HG03139 (cell line): ENCODE data around the gene ZNF750.
"Not testable (repeated sequence)": the region's sequence is repeated elsewhere in the genome, so short reads cannot be mapped to it uniquely, and the experiment has no call there.

Experiments
- ATAC-seq: cut with Tn5 transposase; IDR thresholded peaks from one replicate; pipeline ENCODE4 v1.9.1; 2021; ENCODE audit not compliant: unreplicated experiment

ZNF750 gene

DNA sequence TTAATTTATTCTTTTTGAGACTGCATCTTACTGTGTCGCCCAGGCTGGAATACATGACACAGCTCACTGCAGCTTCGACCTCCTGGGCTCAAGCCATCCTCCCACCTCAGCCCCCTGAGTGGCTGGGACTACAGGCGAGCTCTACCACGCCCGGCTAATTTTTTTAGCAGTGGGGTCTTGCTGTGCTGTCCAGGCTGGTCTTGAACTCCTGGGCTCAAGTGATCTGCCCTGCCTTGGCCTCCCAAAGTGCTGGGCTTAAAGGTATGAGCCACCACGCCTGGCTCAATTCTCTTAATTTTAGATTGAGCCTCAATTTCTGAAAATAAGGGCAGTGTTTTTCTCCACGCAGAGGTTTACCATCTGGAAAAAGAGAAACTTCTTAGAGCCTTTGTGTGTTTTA lies 41.1 kb downstream of the ZNF750 start:
- ATAC-seq = no peak

DNA sequence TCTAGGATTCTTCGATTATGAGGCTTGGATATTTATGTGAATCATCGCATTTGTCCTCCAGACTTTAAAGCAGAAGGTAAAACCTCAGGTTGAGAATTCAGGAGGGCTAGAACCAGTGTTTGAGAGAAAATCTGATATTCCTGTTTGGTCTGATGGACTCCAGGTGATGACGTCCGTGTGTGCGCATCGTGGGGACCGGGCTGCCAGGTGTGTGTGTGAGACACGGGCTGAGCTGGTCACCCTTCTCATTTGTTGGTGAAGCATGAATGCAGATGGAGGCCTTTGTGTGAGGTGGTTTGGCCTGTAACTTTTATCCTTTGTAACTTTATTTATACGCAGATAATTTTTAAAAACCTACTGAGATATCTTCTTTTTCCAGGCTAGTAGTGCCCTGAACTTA lies 42.8 kb downstream of the ZNF750 start:
- ATAC-seq = no peak

DNA sequence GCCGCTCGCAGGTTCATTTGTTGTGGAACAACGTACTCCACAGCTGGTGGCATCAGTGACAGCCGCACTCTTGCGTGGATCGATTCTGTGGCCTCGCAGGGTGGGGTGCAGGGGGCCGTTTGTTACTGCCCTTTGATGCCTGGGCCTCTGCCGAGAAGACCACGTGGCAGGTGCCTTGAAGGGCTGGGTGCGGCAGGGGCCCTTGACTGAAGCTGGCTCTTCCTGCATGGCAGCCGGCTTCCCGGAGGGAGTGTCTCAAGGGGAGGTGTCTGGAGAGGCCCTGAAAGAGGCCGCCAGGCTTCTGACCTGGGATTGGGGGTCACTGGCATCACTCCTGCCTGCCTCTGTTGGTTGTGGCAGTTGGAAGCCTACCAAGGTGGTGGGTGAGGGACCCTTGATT lies 44.2 kb downstream of the ZNF750 start:
- ATAC-seq = no peak

DNA sequence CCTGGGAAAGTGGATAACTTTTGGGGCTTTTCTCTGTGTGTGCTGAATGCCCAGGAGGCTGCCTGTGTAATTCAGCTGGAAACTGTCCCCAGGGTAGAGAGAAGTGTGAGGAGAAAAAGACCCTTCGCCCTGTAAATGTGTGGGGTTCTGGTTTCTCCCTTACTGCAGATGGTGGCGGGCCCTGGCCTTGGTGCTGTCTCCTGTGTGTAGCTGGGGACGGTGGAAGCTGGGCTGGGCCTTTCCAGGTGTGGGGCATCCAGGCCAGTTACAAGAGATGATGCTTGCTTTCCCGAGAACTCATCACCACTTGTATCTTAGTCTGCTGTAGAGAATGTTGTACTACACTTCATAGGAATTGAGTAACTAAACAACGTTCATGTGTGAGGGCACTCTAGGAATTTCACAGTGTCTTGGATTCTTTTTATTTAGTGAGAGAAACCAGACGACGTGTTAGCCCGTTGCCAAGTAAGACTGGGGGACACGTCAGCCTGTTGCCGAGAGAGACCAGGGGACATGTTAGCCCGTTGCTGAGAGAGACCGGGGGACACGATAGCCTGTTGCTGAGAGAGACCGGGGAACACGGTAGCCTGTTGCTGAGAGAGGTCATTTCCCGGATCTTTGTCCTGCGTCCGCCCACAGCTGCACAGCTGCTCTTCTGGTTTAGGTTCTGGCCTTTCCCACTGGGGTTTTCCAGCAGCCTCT lies 44.9 kb downstream of the ZNF750 start:
- ATAC-seq = no peak

DNA sequence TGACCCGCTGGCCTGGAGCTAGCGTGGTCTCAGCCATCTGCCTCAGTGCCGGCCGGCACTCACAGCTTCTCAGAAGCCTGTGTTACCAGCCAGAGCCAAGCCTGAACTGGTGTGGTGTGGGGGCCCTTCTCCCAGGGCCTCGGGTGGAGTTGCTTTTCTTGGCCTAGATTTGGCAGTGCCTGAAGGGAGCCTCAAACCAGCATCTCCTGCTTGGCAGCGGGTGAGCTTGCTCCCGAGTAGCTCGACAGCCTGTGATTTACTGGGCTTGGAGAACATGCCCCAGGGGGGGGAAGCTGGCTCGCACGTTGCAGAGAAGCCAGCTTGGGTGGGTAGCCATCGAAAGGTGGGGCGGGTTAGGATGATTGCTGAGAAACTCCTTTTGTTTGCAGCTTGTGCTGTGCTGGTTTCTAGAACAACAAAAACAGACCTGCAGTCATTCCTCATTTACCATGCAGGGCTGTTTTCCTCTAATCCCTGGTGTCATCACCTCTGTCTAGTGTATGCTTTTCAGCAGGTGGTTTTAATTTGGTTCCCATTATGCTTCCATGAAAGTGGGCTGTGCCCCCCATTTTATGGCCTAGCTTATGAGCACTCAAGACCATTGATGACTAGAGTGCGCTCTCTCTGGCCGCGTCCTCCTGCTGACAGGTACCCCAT lies 45.7 kb downstream of the ZNF750 start:
- ATAC-seq = no peak

DNA sequence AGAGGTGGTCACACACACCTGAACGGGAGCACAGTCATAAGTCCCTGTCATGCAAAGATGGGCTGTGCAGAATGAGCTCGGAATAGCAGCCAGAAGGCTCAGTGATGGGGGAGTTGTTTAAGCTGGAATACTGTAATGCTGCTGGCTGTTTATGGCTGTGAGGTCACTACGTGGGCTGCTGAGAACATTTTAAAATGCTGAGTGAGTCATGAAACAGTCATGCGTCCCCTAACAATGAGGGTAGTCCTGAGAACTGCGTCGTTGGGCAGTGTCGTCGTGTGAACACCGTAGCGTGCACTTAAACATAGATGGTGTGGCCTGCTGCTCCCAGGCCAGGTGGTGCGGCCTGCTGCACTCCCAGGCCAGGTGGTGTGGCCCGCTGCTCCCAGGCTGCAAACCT lies 48.3 kb downstream of the ZNF750 start:
- ATAC-seq = no peak

DNA sequence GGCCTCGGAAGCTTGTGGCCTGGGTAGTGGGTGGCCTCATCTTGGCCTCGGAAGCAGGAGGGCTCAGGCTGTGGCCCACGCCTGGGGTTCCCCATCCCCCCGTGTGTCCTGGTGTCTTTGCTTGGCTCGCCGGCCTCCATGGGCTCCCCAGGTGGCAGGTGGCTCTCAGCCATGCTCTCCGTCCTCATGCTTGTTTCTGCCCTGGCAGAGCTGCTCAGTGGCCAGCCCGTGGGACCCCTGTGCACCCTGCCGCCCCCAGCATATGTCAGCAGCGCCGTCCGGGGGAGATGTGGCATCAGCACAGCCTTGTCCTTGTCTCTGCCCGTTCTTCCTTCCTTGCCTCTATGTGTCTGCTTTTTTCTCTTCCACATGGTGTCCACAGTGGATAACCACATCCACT lies 49.4 kb downstream of the ZNF750 start:
- no peak for ATAC-seq

DNA sequence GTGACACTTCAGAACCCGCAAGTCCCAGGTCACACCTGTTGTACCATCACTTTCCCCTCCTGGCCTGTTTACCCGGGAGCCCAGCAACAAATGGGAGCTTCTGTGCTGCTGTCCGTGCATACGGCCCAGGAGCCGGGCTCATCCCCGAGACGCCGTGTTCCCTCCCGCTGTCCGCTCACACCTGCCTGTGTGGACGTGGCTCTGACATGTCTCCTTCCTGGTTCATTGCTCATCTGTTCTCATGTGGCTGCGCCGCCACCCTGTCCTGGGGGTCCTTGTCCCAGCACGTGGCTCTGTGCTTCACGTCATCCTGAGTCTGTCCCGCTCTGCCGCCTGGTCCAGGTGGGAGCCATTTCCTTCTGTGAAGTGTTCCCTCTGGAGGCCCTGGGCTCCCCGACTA lies 50.0 kb downstream of the ZNF750 start:
- ATAC-seq = no peak

DNA sequence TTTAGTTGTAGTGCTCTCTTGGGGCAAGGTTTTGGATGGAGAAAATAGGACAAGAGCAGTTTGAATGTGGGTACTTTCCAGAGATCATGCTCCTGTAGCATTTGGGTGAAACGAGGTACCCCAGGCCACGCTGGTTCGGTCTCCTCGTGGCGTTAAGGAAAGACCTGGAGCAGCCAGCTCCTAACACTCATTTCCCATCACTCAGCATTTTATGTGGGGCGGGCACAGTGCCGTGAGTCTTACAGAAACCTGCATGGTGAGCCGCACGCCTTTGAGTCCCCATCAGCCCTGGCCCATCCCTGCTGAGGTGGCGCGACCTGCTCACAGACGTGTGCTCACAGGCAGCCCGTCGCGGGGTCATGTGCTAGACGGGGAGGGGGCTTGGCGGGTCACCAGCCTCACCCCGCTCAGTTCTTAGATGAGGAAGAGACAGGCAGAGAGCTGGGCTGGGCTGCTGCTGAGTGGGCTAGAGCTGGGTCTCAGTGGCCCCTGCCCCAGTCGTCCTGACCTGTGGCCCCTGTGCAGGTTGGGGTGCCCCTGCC lies 50.7 kb downstream of the ZNF750 start:
- ATAC-seq = no peak

DNA sequence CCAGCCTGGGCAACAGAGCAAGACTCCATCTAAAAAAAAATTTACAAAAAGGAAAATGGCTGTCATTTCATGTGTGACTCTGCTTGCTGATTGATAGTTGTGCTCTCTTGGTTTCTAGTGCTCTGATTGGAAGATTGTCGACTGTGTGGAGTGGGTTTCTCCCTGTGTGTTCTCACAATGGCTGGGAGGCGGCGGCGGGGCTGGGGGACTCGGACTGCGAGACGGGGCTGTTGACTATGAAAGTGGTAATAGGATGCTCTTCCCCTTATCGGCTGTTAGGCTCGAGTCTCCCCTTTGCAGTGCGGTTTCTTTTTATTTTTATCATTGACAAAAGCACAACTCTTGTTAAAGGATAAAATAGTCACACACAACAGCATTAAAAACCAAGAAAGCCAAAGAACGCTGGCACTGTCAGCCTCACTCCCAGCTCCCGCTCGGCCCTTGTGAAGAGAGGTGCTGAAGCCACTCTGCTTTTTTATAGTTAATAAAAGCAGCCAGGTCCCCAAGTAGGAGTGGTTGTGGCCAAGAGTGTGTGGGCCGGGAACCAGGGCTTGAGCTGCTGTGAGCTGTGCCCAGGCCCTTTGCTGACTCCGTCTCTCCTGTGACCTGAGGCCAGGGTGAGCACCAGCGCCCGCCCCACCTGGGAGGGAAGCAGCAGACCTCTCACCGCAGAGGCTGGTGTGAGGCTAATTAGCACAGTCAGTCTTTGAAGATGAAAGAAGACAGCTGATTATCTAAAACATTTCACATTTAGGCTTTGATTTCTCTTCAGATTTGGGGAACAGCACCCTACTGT lies 51.4 kb downstream of the ZNF750 start:
- no peak for ATAC-seq

DNA sequence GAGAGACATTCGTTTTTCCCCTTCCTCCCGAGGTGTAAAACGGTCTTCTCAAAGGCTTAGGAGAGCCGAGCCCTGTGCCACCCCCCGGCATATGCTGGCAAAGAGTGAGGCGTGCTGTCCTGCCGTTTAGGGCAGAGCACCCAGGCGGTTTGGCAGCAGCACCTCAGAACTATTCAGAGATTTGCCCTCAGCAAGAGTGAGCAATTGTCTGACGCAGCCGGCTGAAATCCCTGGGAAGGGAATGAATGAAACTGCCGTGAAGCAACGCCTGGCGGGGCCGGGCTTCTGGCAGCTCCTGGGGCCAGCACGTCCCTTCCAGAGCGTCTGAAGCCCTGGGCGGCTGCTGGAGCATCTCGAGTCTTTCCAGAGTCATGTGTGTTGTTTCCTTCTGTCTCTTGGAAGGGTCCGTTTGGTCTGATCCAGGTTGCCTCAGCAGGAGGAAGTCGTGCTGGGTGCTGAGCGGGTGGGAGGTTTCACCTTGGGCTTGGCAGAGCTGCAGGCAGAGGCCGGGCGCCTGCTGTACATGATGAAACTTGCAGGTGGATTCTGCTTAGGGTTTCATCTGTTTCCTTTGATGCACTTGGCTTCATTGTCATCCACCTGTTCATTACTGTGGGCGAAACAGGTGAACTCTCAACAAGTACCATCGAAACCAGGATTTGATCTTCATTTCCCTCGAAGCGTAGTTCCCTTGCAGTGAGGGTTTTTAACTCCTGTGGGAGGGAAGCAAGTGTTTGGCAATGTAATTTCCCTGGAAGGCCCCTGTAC lies 52.6 kb downstream of the ZNF750 start:
- no peak for ATAC-seq

DNA sequence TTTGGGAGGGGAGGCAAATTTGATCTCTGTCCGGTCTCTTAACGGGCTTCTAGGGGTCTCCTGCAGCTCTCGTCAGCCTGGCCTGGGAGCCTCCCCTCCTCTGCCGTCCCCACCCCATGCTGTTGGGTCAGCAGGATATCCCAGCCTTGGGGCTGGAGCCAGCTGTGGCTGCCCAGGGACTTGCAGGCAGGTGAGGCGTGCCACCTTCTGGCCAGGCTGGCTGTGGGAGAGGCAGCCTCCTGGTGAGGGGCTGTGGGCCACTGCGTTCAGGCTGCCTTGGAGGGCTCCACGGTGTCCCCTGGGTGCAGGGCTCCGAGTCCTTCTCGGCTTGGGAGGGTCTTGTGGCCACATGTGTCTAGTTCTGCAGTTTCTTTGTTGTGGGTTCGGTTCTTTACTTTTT lies 53.4 kb downstream of the ZNF750 start:
- no peak for ATAC-seq

DNA sequence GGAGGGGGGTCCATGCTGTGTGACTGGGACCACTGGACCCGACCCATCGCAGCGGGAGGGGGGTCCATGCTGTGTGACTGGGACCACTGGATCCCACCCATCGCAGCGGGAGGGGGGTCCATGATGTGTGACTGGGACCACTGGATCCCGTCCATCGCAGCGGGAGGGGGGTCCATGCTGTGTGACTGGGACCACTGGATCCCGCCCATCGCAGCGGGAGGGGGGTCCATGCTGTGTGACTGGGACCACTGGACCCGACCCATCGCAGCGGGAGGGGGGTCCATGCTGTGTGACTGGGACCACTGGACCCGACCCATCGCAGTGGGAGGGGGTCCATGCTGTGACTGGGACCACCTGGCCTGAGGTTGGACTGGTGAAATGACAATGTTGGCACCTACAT lies 54.2 kb downstream of the ZNF750 start:
- not testable (repeated sequence) for ATAC-seq

DNA sequence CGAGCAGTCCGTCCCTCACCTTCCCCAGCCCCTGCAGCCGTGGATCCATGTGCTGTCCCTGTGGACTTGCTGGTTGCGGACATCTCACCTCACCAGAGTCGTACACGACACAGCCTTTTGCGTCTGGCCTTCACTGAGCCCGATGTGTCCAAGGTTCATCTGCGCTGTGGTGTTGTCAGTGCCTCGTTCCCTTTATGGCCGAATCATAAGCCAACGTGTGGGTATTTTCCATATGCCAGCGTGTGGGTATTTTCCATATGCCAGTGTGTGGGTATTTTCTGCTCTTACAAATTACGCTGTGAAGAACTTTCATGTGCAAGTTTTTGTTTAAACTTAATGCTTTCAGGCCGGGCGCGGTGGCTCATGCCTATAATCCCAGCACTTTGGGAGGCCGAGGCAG lies 56.3 kb downstream of the ZNF750 start:
- ATAC-seq = no peak

DNA sequence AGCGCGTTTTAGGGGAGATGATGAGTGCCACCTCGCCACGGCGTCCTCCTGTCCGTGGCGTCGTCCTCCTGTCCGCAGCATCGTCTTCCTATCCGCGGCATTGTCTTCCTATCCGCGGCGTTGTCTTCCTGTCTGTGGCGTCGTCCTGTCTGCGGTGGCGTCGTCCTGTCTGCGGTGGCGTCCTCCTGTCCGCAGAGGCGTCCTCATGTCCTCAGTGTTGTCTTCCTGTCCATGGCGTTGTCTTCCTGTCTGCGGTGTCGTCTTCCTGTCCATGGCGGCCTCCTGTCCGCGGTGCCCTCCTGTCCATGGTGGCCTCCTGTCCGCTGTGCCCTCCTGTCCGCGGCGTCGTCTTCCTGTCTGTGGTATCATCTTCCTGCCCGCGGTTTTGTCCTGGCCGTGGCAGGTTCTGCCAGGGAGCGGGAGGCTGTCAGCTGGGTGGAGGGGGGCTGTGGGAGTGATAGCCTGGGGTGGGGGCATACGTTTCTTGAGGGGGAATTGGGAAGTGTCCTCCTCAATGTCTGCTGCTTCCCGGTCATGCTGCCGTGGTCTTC lies 57.1 kb downstream of the ZNF750 start:
- ATAC-seq = no peak

DNA sequence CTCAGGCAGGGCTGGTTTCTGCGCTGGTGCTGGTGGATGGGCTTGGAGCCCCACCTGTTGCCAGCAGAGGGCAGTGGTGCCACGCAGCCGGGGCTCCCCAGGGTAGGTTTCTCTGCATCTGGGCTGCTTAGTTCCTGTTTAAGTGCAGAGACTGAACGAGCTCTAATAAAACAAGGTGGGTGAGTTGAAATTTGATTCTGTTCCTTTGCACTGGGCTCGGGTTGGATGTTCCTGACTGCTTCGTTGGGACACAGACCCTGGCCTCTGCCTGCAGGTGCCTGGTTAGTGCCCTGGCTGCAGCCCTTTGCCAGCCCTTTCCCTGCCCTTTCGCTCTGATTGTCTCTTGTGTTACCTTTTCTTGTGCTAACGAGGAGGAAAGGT lies 57.9 kb downstream of the ZNF750 start:
- no peak for ATAC-seq

DNA sequence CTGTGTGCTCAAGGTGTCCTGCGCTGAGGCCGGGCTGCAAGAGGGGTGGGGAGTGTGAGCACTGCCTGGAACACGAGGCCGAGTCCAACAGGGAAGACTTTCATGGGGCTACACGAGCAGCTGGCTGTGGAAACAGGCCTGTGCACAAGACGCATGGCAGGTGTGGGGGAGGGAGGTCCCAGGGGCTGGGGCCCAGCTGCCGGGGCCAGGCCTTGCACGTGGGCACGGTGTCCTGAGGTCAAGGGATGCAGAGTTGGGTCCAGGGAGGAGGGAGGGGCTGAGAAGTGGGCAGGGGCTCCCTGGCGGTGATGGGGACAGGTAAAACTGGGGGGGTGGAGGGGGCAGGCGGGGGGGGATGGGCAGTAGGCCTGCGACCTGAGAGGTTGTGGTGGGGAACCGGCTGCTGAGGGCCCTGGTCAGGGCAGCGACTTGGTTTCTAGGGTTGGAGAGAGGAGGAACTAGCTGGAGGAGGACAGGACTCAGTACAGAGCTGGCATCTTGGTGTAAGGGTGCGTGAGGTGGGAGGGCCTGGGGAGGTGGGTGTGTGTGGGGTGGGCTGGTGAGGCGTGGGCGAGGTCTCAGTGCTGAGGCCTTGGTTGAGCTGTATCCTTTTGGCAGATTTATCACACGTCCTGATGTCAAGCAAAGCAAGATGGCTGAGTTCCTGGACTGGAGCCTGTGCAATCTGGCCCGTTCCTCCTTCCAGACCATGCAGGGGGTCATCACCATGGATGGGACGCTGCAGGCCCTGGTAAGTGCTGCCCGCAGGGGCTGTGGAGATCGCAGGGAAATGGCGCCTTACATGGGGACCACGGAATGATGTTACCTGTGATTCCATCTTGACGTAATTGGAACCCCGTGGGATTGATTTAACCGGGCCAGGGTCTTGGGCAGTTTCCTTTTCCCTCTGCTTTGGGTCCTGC lies 58.6 kb downstream of the ZNF750 start:
- no peak for ATAC-seq

DNA sequence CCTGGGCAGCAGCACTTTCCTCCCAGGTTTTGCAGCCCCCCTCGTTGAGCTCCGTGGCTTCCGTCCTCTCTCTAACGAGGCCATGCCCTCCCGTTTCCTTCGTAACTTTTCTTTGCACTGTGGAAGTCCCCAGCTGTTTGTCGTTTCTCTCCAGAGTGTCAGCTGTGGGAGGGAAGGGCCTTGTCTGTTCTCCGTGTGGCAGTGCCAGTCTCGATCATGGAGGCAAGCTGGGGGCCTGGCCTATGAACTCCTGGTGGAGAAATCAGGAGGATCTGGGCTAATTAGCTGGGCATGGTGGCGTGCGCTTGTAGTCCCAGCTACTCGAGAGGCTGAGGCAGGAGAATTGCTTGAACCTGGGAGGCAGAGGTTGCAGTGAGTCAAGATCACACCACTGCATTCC lies 59.6 kb downstream of the ZNF750 start:
- no peak for ATAC-seq

DNA sequence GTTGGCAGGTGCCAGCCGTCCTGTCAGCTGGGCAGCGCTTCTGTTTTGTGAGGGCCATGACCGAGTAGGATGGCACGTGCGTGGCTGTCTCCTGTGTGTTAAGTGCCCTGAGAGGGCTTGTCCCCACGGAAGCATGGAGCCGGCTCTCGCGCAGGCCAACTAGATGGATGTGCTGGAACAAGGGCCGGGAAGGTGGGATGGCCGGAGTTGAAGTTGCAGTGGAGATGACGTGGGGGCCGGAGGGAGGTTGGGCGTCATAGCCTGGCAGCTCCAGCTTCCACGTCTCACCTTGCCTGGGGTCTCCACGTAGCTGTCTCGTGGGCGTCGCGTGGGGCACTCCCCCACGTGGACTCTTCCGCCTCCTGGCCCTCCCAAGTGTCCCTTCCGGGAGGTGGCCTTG lies 60.3 kb downstream of the ZNF750 start:
- ATAC-seq = no peak
